Bronchial epithelial cell (primary cell): ENCODE results near the gene CACNA1S. TPM values are rescaled to one million over a fixed set of nuclear protein-coding genes. Genes with fewer than 3 reads are reported as not detected.
A peak's percentile ranks its signal among the peaks of the same experiment; 100 is the strongest.

Experiments used
- DNase-seq: peaks from one replicate; pipeline ENCODE4 v3.0.0-alpha.2; 2010; ENCODE audit warnings: low read depth
- FAIRE-seq: peaks from 2 replicates; lab custom pipeline; 2011; peaks lifted over from hg19 to GRCh38; lab: Jason Lieb, UNC
- H3K27me3 ChIP-seq: 2 replicates; pipeline ENCODE4 v1.5.1; 2011; ENCODE audit warnings: low read length; ENCODE audit not compliant: control insufficient read depth, insufficient read depth
- H3K36me3 ChIP-seq: 2 replicates; pipeline ENCODE4 v1.5.1; 2011; ENCODE audit warnings: low read length; ENCODE audit not compliant: control insufficient read depth, insufficient read depth
- H3K4me3 ChIP-seq: 2 replicates; pipeline ENCODE4 v1.5.1; 2011; ENCODE audit warnings: mild to moderate bottlenecking, low read depth, low read length, control low read depth
- CTCF ChIP-seq: IDR thresholded peaks from 2 replicates; pipeline ENCODE4 v1.5.1; 2011; ENCODE audit warnings: mild to moderate bottlenecking, moderate library complexity, low read length, control low read depth, inconsistent platforms; ENCODE audit not compliant: insufficient read depth, severe bottlenecking
- total RNA-seq: library from RNA; depleted of rRNA; stranded (reverse); fragments of >200 nt; gene quantifications from 2 replicates; pipeline ENCODE4 v1.2.1, GENCODE V29; 2014

CACNA1S gene
- total RNA-seq, 1 donor from 2014 or later, result not detected

- DNase-seq, result peak; percentile 50
- H3K36me3 ChIP-seq, result no peaks in the 10 kb centered on the region
- no peak for FAIRE-seq
- H3K27me3 ChIP-seq, result no peaks in the 10 kb centered on the region
- no peak overlapping the region for H3K4me3 ChIP-seq
- TF ChIP-seq CTCF, result no peak
These were observed 22.6 kb downstream of the CACNA1S start for GRCh38 chr1:201089596-201089995.

DNA sequence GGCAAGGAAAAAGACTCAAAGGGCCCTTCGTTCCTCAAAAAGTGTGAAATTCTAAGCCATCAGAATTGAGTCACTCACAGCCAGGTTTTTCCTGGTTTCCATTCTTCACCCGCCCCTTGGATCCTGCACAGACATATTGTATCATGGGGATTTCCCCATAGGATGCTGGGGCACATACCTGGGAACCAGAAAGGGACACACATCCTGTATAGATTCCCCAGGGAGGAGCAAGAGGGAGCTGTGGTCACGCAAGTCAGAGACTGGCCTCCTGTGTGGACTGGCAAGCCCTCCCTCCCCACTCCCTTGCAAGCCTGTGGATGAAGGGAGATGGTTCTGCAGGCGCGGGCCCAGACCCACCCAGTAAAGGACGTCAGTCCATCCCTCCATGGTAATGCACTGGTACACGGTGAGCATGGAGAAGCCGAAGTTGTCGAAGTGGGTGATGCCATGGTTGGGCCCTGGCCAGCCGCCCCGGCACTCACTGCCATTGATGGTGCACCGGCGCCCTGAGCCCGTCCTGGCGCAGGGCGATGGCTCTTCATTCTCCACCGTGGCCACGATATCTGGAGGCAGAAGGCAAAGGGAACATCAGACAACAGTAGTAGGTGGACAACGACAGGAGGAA is 23.2 kb downstream of the CACNA1S start:
- no peak overlapping the region for H3K4me3 ChIP-seq
- peak; percentile 85 for DNase-seq
- no peak for FAIRE-seq
- H3K27me3 ChIP-seq, result no peaks in the 10 kb centered on the region
- peak; percentile 34 for TF ChIP-seq CTCF
- H3K36me3 ChIP-seq, result no peaks in the 10 kb centered on the region

- no peak for TF ChIP-seq CTCF
- H3K36me3 ChIP-seq, result no peaks in the 10 kb centered on the region
- H3K27me3 ChIP-seq, result no peaks in the 10 kb centered on the region
- no peak overlapping the region for H3K4me3 ChIP-seq
- no peak for DNase-seq
- FAIRE-seq, result no peak
These were observed 23.8 kb downstream of the CACNA1S start for GRCh38 chr1:201088395-201088794.

DNA sequence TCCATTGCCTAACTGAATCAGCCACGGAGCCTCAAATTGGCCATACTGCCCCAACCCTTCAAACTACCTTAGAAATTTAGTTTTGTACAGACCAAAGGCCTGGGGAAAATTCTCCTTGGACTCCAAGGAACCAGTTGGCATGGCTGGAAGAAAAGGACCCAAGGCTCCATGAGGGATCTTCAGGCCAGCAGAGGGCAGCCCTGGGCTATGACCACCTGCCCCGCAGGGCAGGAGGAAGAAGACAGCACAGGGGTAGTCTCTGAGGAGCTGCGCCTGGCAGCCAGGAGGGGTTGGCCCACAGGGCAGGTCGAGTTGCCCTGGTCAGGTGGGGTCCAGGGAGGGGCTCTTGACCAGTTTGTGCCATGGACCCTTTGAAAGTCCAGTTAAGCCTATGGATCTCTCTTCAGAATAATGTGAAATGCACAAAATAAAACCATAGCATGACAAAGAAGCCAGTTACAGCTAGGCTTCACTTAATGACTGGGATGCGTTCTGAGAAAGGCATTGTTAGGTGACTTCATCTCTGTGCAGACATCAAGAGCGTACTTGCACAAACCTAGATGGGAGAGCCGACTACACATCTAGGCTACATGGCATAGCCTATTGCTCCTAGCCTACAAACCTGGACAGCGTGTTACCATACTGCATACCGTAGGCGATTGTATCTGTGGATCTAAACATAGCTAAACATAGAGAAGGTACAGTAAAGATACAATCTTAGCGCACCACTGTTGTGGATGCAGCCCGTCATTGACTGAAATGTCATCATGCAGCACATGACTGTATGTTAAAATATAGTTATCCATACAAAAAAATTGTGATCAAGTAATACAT is 26.1 kb downstream of the CACNA1S start:
- no peak overlapping the region for H3K4me3 ChIP-seq
- no peaks in the 10 kb centered on the region for H3K27me3 ChIP-seq
- TF ChIP-seq CTCF, result peak; percentile 82
- peak; percentile 48 for DNase-seq
- no peak for FAIRE-seq
- no peaks in the 10 kb centered on the region for H3K36me3 ChIP-seq

DNA sequence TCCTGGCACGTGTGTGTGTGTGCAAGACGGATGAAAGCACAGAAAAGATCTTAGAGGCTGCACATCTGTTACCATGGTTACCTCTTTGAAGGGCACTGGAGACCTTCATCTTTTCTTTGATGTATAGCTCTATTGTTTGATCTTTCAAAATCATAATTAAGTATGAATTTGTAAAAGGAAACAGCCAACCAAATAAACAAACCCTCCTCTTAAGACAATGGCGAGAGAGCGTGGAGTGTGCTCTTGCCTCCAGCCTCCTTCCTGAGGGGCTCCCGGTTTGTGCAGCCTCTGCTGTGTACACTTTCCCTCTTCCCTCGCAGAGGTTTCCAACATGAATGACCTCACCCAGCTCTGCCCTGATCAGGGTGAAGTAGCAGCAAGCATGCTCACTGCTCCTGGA is 27.9 kb downstream of the CACNA1S start:
- no peak for DNase-seq
- TF ChIP-seq CTCF, result no peak
- Histone ChIP-seq H3K36me3 (no peaks in the 10 kb centered on the region), H3K27me3 (no peaks in the 10 kb centered on the region), H3K4me3 (no peak overlapping the region)
- FAIRE-seq, result no peak
